AG10803 (cell line): Measurements from ENCODE around the gene ZNF677.
"Not testable (repeated sequence)": the region's sequence is repeated elsewhere in the genome, so short reads cannot be mapped to it uniquely, and the experiment has no call there.

Source experiments
- DNase-seq: peaks from one replicate; pipeline ENCODE4 v3.0.0; 2010; ENCODE audit warnings: low read depth
- H3K4me3 ChIP-seq: 2 replicates; pipeline ENCODE4 v1.5.1; 2011; ENCODE audit warnings: mild to moderate bottlenecking, low read length, control low read depth
- CTCF ChIP-seq: conservative IDR thresholded peaks from 2 replicates; pipeline ENCODE4 v1.5.1; 2011; ENCODE audit warnings: mild to moderate bottlenecking, low read length, control low read depth, inconsistent platforms

The ZNF677 gene

DNA sequence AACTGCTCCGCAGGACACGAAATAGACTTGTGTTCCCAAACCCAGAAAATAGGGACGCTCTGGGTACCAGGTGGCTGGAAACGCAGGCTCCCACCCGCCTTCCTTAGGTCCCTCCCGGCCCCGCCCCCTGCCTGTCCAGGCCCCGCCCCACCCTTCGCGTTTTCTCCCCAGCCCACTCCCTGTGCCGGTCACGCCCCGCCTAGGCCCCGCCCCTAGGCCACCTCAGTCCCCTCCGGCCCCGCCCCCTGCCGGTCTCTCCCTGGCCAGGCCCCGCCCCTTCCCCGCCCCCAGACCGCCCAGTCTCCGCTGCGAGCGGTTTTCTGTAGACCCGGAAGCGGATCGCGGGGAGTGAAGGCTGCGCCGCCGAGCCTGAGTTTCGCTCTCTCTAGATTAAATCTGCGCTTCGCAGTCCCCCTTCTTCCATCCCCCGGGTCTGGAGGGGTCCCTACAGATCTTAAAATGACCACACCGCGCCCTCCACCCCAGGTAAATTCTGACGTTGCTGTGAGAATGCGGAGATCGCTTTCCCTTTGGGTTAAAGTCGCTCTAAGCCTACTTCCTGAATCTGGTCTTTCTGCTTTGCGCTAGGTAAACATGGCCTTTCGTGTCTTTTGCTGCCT is 57.8 kb downstream of the ZNF677 start:
- DNase-seq: peak; percentile 88
- H3K4me3 ChIP-seq: peak overlapping the region; percentile 94
- TF ChIP-seq CTCF: no peak

DNA sequence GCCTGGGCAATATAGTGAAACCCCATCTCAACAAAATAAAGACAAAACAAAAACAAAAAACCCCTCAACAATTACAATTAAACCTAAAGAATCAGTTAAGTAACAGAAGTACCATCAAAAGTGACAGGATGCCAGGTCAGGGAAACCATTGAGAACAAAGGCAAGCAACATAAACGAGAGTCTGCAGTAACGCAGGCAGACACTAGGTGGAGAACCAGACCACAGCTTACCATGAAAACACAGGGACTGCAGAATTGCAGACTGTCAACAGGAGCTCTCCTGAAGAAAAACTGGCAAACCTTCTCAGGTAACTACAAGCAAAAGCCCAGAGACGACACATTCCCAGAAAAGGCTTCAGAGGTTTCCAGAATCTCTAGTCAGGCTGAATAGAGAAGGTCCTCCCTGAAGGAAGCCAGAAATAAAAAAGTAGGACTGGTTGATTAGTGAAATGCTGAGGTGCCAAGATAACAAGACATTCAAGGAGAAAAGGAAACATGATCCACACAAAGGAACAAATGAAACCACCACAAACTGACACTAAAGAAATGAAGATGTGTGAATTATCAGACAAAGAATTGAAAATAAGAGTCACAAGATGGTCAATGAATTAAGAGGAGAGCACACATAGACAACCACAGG is 59.3 kb downstream of the ZNF677 start:
- TF ChIP-seq CTCF: peak; percentile 96
- no peak overlapping the region for H3K4me3 ChIP-seq
- peak; percentile 79 for DNase-seq

DNA sequence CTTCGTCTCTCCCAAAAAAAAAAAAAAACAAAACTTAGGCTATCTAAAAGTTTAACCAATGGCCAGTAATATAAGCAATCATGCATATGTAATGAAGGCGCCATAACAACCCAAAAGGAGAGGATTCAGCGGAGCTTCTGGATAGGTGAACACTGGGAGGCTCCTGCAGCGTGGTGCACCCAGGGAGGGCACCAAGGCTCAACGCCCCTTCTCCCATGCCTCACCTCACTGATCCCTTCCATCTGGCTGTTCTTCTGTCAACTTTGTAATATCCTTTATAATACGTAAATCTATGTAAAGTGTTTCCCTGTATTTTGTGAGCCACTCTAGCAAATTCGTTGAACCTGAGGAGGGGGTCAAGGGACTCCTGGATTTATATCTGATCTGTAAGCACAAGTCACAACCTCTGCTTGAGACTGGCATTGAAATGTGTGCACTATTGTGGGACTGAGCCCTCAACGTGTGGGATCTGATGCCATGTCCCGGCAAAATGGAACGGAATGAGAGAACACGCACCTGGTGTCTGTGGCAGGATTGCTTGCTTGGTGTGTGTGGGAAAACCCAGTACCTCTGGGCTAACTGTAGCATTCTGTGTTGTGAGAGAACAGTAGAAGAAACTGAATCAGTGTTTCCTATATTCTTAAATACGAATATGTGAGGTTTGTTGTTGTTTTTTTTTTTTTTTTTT is 61.0 kb downstream of the ZNF677 start:
- no peak for DNase-seq

GRCh38 chr19:53192771-53193534 is 61.7 kb downstream of the ZNF677 start, which contains the start of gene ZNF665:
ZNF665 (minus strand) TSS chr19:53193358; CDS start chr19:53182898, 10,460 bp downstream.
- DNase-seq: peak; percentile 83
- peak within 1 kb of the TSS; percentile 81 for H3K4me3 ChIP-seq
- no peak for TF ChIP-seq CTCF

More for the DNA sequence above, 61.0 kb downstream of the ZNF677 start:
- H3K4me3 ChIP-seq: peak overlapping the region; percentile 81
- no peak for TF ChIP-seq CTCF

- DNase-seq: no peak
- TF ChIP-seq CTCF: no peak
- no peak overlapping the region for H3K4me3 ChIP-seq
These were observed 64.4 kb downstream of the ZNF677 start for GRCh38 chr19:53190253-53190652.

GRCh38 chr19:53189691-53190198 is 64.9 kb downstream of the ZNF677 start:
- DNase-seq, H3K4me3 ChIP-seq: not testable (repeated sequence)
